GM18526 (cell line): Measurements from ENCODE around the gene HHIPL1.

Experiments used
- POLR2A ChIP-seq: IDR thresholded peaks from 3 replicates; pipeline ENCODE4 v1.6.1; 2011; ENCODE audit not compliant: insufficient read length; ENCODE audit errors: extremely low read depth

HHIPL1 gene

GRCh38 chr14:99699085-99699760 lies 54.3 kb downstream of the HHIPL1 start:
- TF ChIP-seq POLR2A = no peak

GRCh38 chr14:99699861-99700260 lies 54.9 kb downstream of the HHIPL1 start:
- no peak for TF ChIP-seq POLR2A

DNA sequence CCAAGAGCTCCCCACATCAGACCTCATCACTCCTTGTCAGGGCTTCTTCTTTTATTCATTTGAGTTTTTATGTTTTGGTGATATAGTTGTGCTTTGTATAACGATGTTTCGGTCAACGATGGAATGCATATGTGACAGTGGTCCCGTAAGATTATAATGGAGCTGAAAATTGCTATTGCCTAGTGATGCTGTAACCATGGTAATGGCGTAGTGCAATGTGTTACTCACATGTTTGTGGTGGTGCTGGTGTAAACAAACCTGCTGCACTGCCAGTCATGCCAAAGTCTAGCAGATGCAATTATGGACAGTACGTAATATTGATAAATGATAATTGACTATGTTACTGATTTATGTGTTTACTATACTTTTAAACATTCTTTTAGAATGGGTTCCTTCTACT lies 55.5 kb downstream of the HHIPL1 start:
- TF ChIP-seq POLR2A = no peak

- no peak for TF ChIP-seq POLR2A
Measured at GRCh38 chr14:99701260-99701659, 56.3 kb downstream of the HHIPL1 start.

DNA sequence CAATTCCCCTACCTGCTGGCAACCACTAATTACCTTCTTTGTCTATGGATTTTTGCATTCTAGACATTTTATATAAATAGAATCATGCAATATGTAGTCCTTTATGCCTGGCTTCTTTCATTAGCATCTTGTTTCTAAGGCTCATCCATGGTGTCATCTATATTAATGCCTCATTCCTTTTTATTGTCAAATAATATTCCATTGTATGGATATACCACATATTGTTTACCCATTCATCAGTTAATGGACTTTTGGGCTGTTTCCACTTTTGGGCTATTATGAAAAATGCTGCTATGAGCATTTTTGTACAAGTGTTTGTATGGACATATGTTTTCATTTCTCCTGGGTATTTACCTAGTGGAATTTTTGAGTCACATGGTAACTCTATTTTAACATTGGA lies 57.2 kb downstream of the HHIPL1 start:
- TF ChIP-seq POLR2A = no peak

DNA sequence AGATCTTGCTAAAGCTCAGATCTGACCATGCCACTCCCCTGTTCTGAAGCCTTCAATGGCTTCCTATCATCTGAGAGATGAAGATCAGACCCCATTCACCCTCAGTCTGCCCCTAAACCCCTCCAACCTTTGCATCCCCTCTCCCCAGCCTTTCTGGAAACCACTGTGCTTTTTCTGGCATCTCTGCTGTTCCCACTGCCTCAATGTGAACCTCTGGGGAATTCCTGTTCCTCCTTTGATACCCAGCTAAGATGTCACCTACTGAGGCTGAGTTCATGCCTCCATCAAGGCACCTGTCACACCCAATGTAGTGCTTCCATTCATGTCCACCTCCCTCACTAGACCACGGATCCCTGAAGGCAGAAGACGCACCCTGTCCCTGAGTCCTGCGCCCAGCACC lies 58.5 kb downstream of the HHIPL1 start:
- no peak for TF ChIP-seq POLR2A

- TF ChIP-seq POLR2A = no peak
Measured at GRCh38 chr14:99704037-99704436, 59.1 kb downstream of the HHIPL1 start.

DNA sequence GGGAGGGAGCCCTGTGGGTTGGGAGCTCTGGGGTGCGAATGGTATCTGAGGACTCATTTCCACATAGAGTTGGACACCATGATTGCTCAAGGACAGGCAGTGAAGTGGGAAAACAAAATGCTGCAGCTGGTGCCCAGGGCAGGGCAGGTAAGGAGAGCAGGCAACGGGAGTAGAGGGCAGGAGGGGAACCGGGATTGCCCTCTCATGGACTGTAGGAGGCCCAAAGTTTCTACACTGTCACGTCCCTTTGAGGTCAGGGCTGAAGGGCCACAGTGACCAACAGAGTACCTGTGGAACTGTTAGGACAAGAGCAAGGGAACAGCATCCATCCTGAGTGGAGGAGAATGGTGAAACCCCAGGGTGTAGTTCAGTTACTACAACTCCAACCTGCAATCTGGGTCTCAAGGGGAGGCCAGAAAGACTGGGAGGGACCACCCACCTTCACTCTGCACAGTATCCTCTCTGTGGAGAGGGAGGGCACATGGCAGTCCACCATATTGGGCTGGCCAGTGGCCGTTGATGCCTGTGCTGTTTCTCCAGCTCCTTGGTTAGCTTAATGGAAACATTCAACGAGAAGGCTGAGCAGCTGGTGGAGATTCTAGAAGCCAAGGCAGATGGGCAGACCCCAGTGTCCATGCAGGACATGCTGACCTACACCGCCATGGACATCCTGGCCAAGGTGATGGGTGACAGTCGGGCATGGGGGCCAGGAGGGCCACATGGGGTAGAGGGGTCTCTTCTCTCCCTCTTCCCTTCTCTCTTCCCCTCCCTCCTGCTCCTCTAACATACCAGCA lies 61.4 kb downstream of the HHIPL1 start:
- TF ChIP-seq POLR2A = no peak

GRCh38 chr14:99707420-99707819 lies 62.5 kb downstream of the HHIPL1 start:
- TF ChIP-seq POLR2A = no peak

- TF ChIP-seq POLR2A = no peak
Measured at GRCh38 chr14:99707921-99708320, 63.0 kb downstream of the HHIPL1 start.

- TF ChIP-seq POLR2A = no peak
Measured at GRCh38 chr14:99708449-99708848, 63.5 kb downstream of the HHIPL1 start.

- no peak for TF ChIP-seq POLR2A
Measured at GRCh38 chr14:99713972-99714371, 69.0 kb downstream of the HHIPL1 start.

DNA sequence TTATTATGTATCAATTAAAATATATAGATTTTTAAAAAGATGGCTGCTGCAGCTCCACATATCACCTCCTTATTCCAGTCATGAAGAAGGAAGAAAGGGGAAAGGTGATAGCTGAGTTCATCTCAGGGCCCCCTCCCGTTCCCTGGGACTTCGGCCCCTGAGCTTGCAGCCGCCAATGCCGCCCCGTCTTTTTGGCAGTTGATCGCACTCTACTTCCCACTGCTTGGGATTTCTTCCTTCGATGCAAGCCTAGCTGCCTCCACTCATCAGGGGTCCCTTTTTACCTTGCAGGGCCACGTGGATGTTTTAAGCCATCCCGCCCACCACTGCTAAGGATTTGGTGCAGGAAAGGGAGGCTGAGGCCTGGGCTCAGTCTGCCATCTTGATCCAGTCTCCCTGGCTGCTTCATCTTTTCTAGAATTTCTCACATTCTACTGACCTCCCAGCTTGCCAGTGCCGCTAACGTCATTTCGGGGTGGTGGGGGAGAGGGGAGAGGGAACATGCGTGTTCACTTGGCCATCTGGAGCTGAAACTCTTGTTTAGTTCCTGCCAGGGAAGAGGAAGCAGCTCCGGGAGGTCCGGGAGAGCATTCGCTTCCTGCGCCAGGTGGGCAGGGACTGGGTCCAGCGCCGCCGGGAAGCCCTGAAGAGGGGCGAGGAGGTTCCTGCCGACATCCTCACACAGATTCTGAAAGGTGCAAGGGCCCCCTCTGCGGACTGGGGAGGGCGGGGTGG lies 70.5 kb downstream of the HHIPL1 start:
- no peak for TF ChIP-seq POLR2A

DNA sequence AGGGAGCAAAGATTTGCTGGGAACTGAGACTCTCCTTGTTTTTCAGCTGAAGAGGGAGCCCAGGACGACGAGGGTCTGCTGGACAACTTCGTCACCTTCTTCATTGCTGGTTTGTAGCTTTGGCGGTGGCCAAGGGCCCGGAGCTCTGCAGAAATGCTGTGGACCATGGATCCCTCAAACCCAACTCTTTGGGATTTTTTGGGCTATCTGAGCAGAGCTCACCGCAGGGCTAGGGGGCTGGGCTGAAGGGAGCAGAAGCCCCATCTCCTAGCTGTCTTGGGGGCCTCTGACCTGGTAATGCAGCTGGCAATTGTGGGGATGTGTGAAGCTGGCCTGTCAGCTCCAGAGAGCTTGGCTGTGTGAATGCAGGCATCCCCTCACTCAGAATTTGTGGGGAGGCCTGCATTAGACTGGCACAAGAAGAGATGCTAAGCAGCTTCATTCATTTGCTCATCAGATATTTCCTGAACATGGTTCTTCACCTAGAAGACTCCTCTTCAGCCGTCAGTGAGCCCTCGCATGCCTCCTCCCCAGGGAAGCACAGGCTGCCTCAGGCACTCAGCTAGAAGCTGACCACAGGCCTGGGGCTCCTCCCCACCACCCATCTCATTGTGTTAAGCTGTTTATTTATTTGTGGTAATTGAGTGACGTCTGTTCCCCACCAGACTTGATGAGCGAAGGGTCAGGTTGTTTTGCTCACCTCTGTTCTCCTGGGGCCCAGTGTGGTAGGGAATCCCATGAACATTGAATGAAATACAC lies 71.3 kb downstream of the HHIPL1 start:
- no peak for TF ChIP-seq POLR2A
